Measurements from ENCODE around the gene CYTH1.

- no peak for TF ChIP-seq CTCF (IDR thresholded peaks at IDR 0.05 in 2 of 3, conservative IDR thresholded peaks at IDR 0.05 in 1 of 3; ENCODE audit: borderline replicate concordance in 1 of 3, insufficient read depth in 1 of 3, low read depth in 2 of 3, low read length in 2 of 3)
- no peak for TF ChIP-seq POLR2A (IDR thresholded peaks at IDR 0.05; ENCODE audit: borderline replicate concordance, extremely low read depth, insufficient read depth, insufficient read length)
- TF ChIP-seq EZH2 (IDR thresholded peaks at IDR 0.05), result no peak
- no peak for TF ChIP-seq POLR2AphosphoS5 (IDR thresholded peaks at IDR 0.05; ENCODE audit: low read depth, low read length)
- no peak for TF ChIP-seq REST (IDR thresholded peaks at IDR 0.05; ENCODE audit: low read depth)
- no peak for TF ChIP-seq TCF7L2 (IDR thresholded peaks at IDR 0.05; ENCODE audit: borderline replicate concordance, extremely low read depth, insufficient read depth, insufficient read length)
These were observed 115.8 kb downstream of the CYTH1 start for GRCh38 chr17:78665952-78666920.

Data from HCT116 (cell line).